Right lobe of liver (tissue), 6 donors: ENCODE results near the gene ZNF576. TPM values are rescaled to one million over a fixed set of nuclear protein-coding genes. Genes with fewer than 3 reads are reported as not detected.

Source experiments
- ATAC-seq, 4 donors: fragments of 200-7000 bp; cut with Tn5 transposase; one replicate each; pipeline ENCODE4 v1.9.1; 2020; ENCODE audit warnings: mild to moderate bottlenecking in 4 of 4, moderate library complexity in 4 of 4
- DNase-seq, 3 donors: peaks; one replicate each; pipeline ENCODE4 v3.0.0-alpha.2; 2020
- H3K27ac ChIP-seq, 3 donors: fragments of 200-600 bp; one replicate each; pipeline ENCODE4 v1.8.0; 2022
- H3K27me3 ChIP-seq, 2 donors: fragments of 200-600 bp; one replicate each; pipeline ENCODE4 v1.8.0; 2022
- H3K36me3 ChIP-seq, 4 donors: fragments of 200-600 bp; sonication (generic) in 1 of 4; one replicate each; pipeline versions ENCODE4 v1.5.1 to v1.8.0; 2017 to 2022; ENCODE audit warnings: control low read depth in 1 of 4
- H3K4me1 ChIP-seq, 4 donors: fragments of 200-600 bp; sonication (generic) in 1 of 4; one replicate each; pipeline versions ENCODE4 v1.5.1 to v1.8.0; 2017 to 2022; ENCODE audit warnings: control low read depth in 1 of 4
- H3K4me3 ChIP-seq, 3 donors: fragments of 200-600 bp; one replicate each; pipeline ENCODE4 v1.8.0; 2022
- H3K9me3 ChIP-seq, 4 donors: fragments of 200-600 bp; sonication (generic) in 1 of 4; one replicate each; pipeline versions ENCODE4 v1.5.1 to v1.8.0; 2017 to 2022; ENCODE audit warnings: control low read depth in 1 of 4
- POLR2A ChIP-seq: fragments of 450-650 bp; IDR thresholded peaks from one replicate; pipeline ENCODE4 v1.6.1; 2017; ENCODE audit warnings: antibody characterized with exemption, mild to moderate bottlenecking
- WGBS: methylation state at CpG from one replicate; pipeline ENCODE4 v1.1.6; 2018; ENCODE audit warnings: low coverage, low lambda C conversion rate; ENCODE audit not compliant: insufficient coverage; ENCODE audit errors: missing lambda C conversion rate; 5-methylcytosine and 5-hydroxymethylcytosine counted together
- intact Hi-C, 2 donors: fragments of 100-400 bp; cut with DNase I; formaldehyde crosslinking; loops; one replicate each; pipeline versions ENCODE4 v1.11.2 to v1.14.1; 2022
- total RNA-seq, 6 experiments: library from RNA; depleted of rRNA in 2 of 6; stranded (reverse); fragments of >200 nt in 2 of 6; fragmentation: NEBNext Ultra II Directional in 3 of 6; extraction: Animal tissue kit (Norgen Biotek cat#: 25700) in 3 of 6; gene quantifications; one replicate each; pipeline versions ENCODE4 v1.1.0 to v1.2.4, GENCODE V29; 2016 to 2023
- TF ChIP-seq, protein P1 (sequence below), 4 donors: fragments of 200-600 bp in 3 of 4; fragments of 450-650 bp in 1 of 4; IDR thresholded peaks; one replicate each; pipeline versions ENCODE4 v1.5.1 to v1.8.0; 2016 to 2022; ENCODE audit warnings: antibody characterized with exemption in 4 of 4, mild to moderate bottlenecking in 2 of 4
- donor health status: DM: no; HTN: yes; CAD: no.
- donor health status: DM: no; HTN: no; CAD: no.
- donor health status: DM: no; HTN: no; CAD: no.
- donor health status: DM: no; HTN: yes; CAD: no.
- donor health status: DM: no; HTN: yes; CAD: no.

The ZNF576 gene
- total RNA-seq, 6 experiments from 2014 or later, result 7.7 to 15.8 (median 10.3) TPM

GRCh38 chr19:43552198-43552450 lies 44.3 kb upstream of the ZNF576 start:
- Histone ChIP-seq H3K9me3 (no peaks in the 10 kb centered on the region), H3K36me3 (peaks cover 0 to 21% (median 0%) of the 10 kb centered on the region in 4 donors), H3K4me3 (no peak overlapping the region), H3K4me1 (no peaks in the 10 kb centered on the region), H3K27ac (no peak overlapping the region), H3K27me3 (no peaks in the 10 kb centered on the region)
- TF ChIP-seq, protein P1, sequence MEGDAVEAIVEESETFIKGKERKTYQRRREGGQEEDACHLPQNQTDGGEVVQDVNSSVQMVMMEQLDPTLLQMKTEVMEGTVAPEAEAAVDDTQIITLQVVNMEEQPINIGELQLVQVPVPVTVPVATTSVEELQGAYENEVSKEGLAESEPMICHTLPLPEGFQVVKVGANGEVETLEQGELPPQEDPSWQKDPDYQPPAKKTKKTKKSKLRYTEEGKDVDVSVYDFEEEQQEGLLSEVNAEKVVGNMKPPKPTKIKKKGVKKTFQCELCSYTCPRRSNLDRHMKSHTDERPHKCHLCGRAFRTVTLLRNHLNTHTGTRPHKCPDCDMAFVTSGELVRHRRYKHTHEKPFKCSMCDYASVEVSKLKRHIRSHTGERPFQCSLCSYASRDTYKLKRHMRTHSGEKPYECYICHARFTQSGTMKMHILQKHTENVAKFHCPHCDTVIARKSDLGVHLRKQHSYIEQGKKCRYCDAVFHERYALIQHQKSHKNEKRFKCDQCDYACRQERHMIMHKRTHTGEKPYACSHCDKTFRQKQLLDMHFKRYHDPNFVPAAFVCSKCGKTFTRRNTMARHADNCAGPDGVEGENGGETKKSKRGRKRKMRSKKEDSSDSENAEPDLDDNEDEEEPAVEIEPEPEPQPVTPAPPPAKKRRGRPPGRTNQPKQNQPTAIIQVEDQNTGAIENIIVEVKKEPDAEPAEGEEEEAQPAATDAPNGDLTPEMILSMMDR (IDR thresholded peaks at IDR 0.05), result no peak
- no peak for TF ChIP-seq POLR2A
- DNase-seq, result no peak
- no CpG with 5 or more reads among the region's 3 CpGs for WGBS
- intact Hi-C loops, result loop anchor here in 1 of 2 donors (10.0 kb wide), 1 partner anchor 103 kb away; no protein-coding TSS in a partner anchor
- ATAC-seq, result no peak

- Histone ChIP-seq H3K4me1 (no peaks in the 10 kb centered on the region), H3K4me3 (no peak overlapping the region), H3K9me3 (no peaks in the 10 kb centered on the region), H3K27ac (no peak overlapping the region), H3K36me3 (peaks cover 0 to 21% (median 0%) of the 10 kb centered on the region in 4 donors), H3K27me3 (no peaks in the 10 kb centered on the region)
- intact Hi-C loops, result loop anchor here in 1 of 2 donors (10.0 kb wide), 1 partner anchor 102 kb away; no protein-coding TSS in a partner anchor
- TF ChIP-seq, protein P1 (IDR thresholded peaks at IDR 0.05), result no peak
- no peak for TF ChIP-seq POLR2A
- WGBS, result no CpG with 5 or more reads among the region's 3 CpGs
- ATAC-seq (no peak), DNase-seq (no peak)
Measured at GRCh38 chr19:43552616-43553015, 43.8 kb upstream of the ZNF576 start.

DNA sequence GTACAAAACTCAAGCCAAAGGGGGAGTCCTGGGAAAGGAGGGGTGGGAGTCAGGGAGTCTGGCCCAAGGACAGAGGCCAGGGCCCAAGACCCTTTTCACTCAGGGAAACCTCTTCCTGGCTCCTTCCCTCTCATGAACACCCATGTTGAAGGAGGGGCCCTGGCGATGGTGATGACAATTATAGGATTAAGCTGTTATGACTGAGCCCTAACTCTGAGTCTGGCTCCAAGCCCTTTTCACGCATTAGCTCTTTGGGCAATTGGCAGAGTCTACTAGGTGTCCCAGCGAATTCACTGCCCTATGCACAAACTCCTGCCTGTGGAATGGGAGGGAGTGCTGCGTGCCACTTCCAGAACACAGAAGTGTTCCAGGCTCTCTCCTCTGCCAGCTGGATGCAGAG lies 42.7 kb upstream of the ZNF576 start:
- H3K27ac ChIP-seq, result no peak overlapping the region
- H3K9me3 ChIP-seq, result no peaks in the 10 kb centered on the region
- peaks cover 0 to 21% (median 0%) of the 10 kb centered on the region in 4 donors for H3K36me3 ChIP-seq
- ATAC-seq (no peak), DNase-seq (no peak)
- no peaks in the 10 kb centered on the region for H3K27me3 ChIP-seq
- H3K4me1 ChIP-seq, result no peaks in the 10 kb centered on the region
- TF ChIP-seq, protein P1 (IDR thresholded peaks at IDR 0.05), result no peak
- intact Hi-C loops, result loop anchor here in 1 of 2 donors (10.0 kb wide), 1 partner anchor 101 kb away; no protein-coding TSS in a partner anchor
- no peak overlapping the region for H3K4me3 ChIP-seq
- WGBS, result 83% methylated on average over 1 of the region's 4 CpGs

- 91% methylated on average over 13 of the region's 15 CpGs for WGBS
- Histone ChIP-seq H3K27ac (no peak overlapping the region), H3K27me3 (no peaks in the 10 kb centered on the region), H3K4me3 (no peak overlapping the region), H3K4me1 (no peaks in the 10 kb centered on the region), H3K36me3 (peaks cover 0 to 21% (median 0%) of the 10 kb centered on the region in 4 donors), H3K9me3 (no peaks in the 10 kb centered on the region)
- intact Hi-C loops, result loop anchor here in 1 of 2 donors (10.0 kb wide), 1 partner anchor 100 kb away; no protein-coding TSS in a partner anchor
- no peak for DNase-seq
- ATAC-seq, result no peak
- TF ChIP-seq, protein P1 (IDR thresholded peaks at IDR 0.05), result no peak
- TF ChIP-seq POLR2A, result no peak
Measured at GRCh38 chr19:43554317-43554895, 42.0 kb upstream of the ZNF576 start.
